Motor neuron (in vitro differentiated cells): ENCODE measurements around the gene NXPH2. TPM values are rescaled to one million over a fixed set of nuclear protein-coding genes. Genes with fewer than 3 reads are reported as not detected.
"Not testable (repeated sequence)": the region's sequence is repeated elsewhere in the genome, so short reads cannot be mapped to it uniquely, and the experiment has no call there.

Source experiments
- ATAC-seq, 8 experiments: fragments of 200-7000 bp; cut with Tn5 transposase; replicated peaks in 6 of 8; 2 replicates each; pipeline ENCODE4 v1.8.0; 2021; ENCODE audit warnings: mild to moderate bottlenecking in 8 of 8, moderate library complexity in 8 of 8
- H3K27ac ChIP-seq, 2 donors: fragments of 250-450 bp; sonication (Bioruptor Pico); 2 replicates each; pipeline ENCODE4 v1.9.0; 2021; ENCODE audit warnings: antibody characterized with exemption in 2 of 2, mild to moderate bottlenecking in 2 of 2, moderate library complexity in 1 of 2
- H3K4me1 ChIP-seq, 2 donors: fragments of 250-450 bp; sonication (Bioruptor Pico); replicated peaks in 1 of 2; 2 replicates each; pipeline ENCODE4 v1.6.1; 2021; ENCODE audit warnings: antibody characterized with exemption in 2 of 2, mild to moderate bottlenecking in 2 of 2, moderate library complexity in 1 of 2
- H3K4me3 ChIP-seq, 5 donors: fragments of 250-450 bp; sonication (Bioruptor Pico); 2 replicates each; pipeline ENCODE4 v1.9.0; 2021; ENCODE audit warnings: antibody characterized with exemption in 5 of 5, mild to moderate bottlenecking in 5 of 5, moderate library complexity in 4 of 5
- WGBS, 10 experiments: fragments of 450-650 bp; shearing (Covaris generic); methylation state at CpG; one replicate each; pipeline ENCODE4 v1.0.0; 2022; 5-methylcytosine and 5-hydroxymethylcytosine counted together
- in situ Hi-C, 9 experiments: fragments of 400-800 bp; cut with MboI; loops; one replicate each; pipeline ENCODE4 v1.15.0; 2021; ENCODE audit warnings: low sequenced_read_pairs in 9 of 9, low pct_unique_long_range_greater_than_20kb in 2 of 9; ENCODE audit not compliant: unreplicated experiment in 9 of 9
- total RNA-seq, 8 experiments: library from RNA; unstranded; fragments of 300-600 nt; gene quantifications; 2 replicates each; pipeline versions ENCODE4 v1.2.3 to v1.2.4, GENCODE V29; 2022

The NXPH2 gene
- total RNA-seq, 8 experiments from 2014 or later: 0.95 to 3.8 (median 1.3) TPM; not detected in 3

- ATAC-seq: no peak
- H3K4me3 ChIP-seq: no peak overlapping the region
- no peak overlapping the region for H3K27ac ChIP-seq
- in situ Hi-C loops: no loop called here
- WGBS, 10 experiments: 14 to 60% (median 38%) methylated on average over 1 to 4 of the region's 4 CpGs; no CpG with 5 or more reads in 3 of the 10 experiments
- no peaks in the 10 kb centered on the region for H3K4me1 ChIP-seq
These were observed 131.6 kb downstream of the NXPH2 start for GRCh38 chr2:138648606-138649005.

- ATAC-seq, H3K27ac ChIP-seq, H3K4me1 ChIP-seq, in situ Hi-C loops, H3K4me3 ChIP-seq: not testable (repeated sequence)
- 70 to 100% (median 91%) methylated on average over 2 to 9 of the region's 10 CpGs for WGBS, 10 experiments
These were observed 135.4 kb downstream of the NXPH2 start for GRCh38 chr2:138644776-138645175.

GRCh38 chr2:138640921-138641676 is 139.1 kb downstream of the NXPH2 start:
- ATAC-seq: no peak
- in situ Hi-C loops: no loop called here
- WGBS, 10 experiments: 26 to 96% (median 79%) methylated on average over 2 to 8 of the region's 9 CpGs

GRCh38 chr2:138637686-138638085 is 142.5 kb downstream of the NXPH2 start:
- no peak overlapping the region for H3K4me3 ChIP-seq
- no peak for ATAC-seq
- 0 to 80% (median 58%) methylated on average over 1 to 3 of the region's 5 CpGs; no CpG with 5 or more reads in 2 of the 10 experiments for WGBS, 10 experiments
- no peak overlapping the region for H3K27ac ChIP-seq
- no peaks in the 10 kb centered on the region for H3K4me1 ChIP-seq
- in situ Hi-C loops: no loop called here

More at GRCh38 chr2:138640921-138641676, 139.1 kb downstream of the NXPH2 start:
- Histone ChIP-seq H3K4me1 (no peaks in the 10 kb centered on the region), H3K4me3 (no peak overlapping the region), H3K27ac (no peak overlapping the region)

- H3K27ac ChIP-seq: no peak overlapping the region
- WGBS, 10 experiments: 48 to 100% (median 90%) methylated on average over 1 to 4 of the region's 4 CpGs; no CpG with 5 or more reads in 1 of the 10 experiments
- in situ Hi-C loops: no loop called here
- ATAC-seq: no peak
- no peaks in the 10 kb centered on the region for H3K4me1 ChIP-seq
- no peak overlapping the region for H3K4me3 ChIP-seq
These were observed 143.1 kb downstream of the NXPH2 start for GRCh38 chr2:138637061-138637460.

- in situ Hi-C loops: no loop called here
- no peak for ATAC-seq
- Histone ChIP-seq H3K4me1 (peaks cover 0 to 3% of the 10 kb centered on the region in 2 donors), H3K4me3 (no peak overlapping the region), H3K27ac (no peak overlapping the region)
- 38 to 100% (median 94%) methylated on average over 1 of the region's 1 CpG; no CpG with 5 or more reads in 2 of the 10 experiments for WGBS, 10 experiments
These were observed 147.1 kb downstream of the NXPH2 start for GRCh38 chr2:138633049-138633448.

- ATAC-seq: peak in 6 of 8 experiments; percentile 51 to 96 (median 68)
- WGBS, 10 experiments: 0 to 78% (median 53%) methylated on average over 1 to 2 of the region's 2 CpGs; no CpG with 5 or more reads in 1 of the 10 experiments
- Histone ChIP-seq H3K4me3 (no peak overlapping the region), H3K4me1 (peaks cover 0 to 3% of the 10 kb centered on the region in 2 donors), H3K27ac (no peak overlapping the region)
- in situ Hi-C loops: no loop called here
These were observed 148.0 kb downstream of the NXPH2 start for GRCh38 chr2:138632066-138632620.

GRCh38 chr2:138630164-138630563 is 150.0 kb downstream of the NXPH2 start:
- peak in 1 of 8 experiments; percentile 36 for ATAC-seq
- Histone ChIP-seq H3K4me1 (peaks cover 3 to 6% of the 10 kb centered on the region in 2 donors), H3K27ac (no peak overlapping the region), H3K4me3 (no peak overlapping the region)
- 60 to 100% (median 95%) methylated on average over 1 to 2 of the region's 2 CpGs; no CpG with 5 or more reads in 4 of the 10 experiments for WGBS, 10 experiments
- in situ Hi-C loops: no loop called here

GRCh38 chr2:138626148-138626547 is 154.0 kb downstream of the NXPH2 start:
- 40 to 86% (median 53%) methylated on average over 1 of the region's 1 CpG; no CpG with 5 or more reads in 6 of the 10 experiments for WGBS, 10 experiments
- Histone ChIP-seq H3K4me1 (peaks cover 5 to 6% of the 10 kb centered on the region in 2 donors), H3K4me3 (no peak overlapping the region), H3K27ac (no peak overlapping the region)
- peak in 5 of 8 experiments; percentile 46 to 73 (median 59) for ATAC-seq
- in situ Hi-C loops: no loop called here

GRCh38 chr2:138622613-138623012 is 157.6 kb downstream of the NXPH2 start:
- in situ Hi-C loops: no loop called here

GRCh38 chr2:138621139-138621538 is 159.1 kb downstream of the NXPH2 start:
- Histone ChIP-seq H3K4me3 (no peak overlapping the region), H3K4me1 (peaks cover 2 to 4% of the 10 kb centered on the region in 2 donors), H3K27ac (no peak overlapping the region)
- ATAC-seq: no peak
- WGBS, 10 experiments: 27 to 100% (median 85%) methylated on average over 1 to 3 of the region's 3 CpGs; no CpG with 5 or more reads in 4 of the 10 experiments
- in situ Hi-C loops: no loop called here

More at GRCh38 chr2:138622613-138623012, 157.6 kb downstream of the NXPH2 start:
- Histone ChIP-seq H3K4me1 (peaks cover 2 to 5% of the 10 kb centered on the region in 2 donors), H3K4me3 (no peak overlapping the region), H3K27ac (no peak overlapping the region)
- 0 to 89% (median 49%) methylated on average over 1 to 3 of the region's 3 CpGs for WGBS, 10 experiments
- no peak for ATAC-seq

- Histone ChIP-seq H3K27ac (no peak overlapping the region), H3K4me3 (no peak overlapping the region), H3K4me1 (peaks cover 0 to 2% of the 10 kb centered on the region in 2 donors)
- in situ Hi-C loops: no loop called here
- WGBS, 10 experiments: 7 to 100% (median 86%) methylated on average over 1 to 2 of the region's 2 CpGs; no CpG with 5 or more reads in 3 of the 10 experiments
- no peak for ATAC-seq
These were observed 159.8 kb downstream of the NXPH2 start for GRCh38 chr2:138620431-138620830.
